Measurements from ENCODE around the gene GABRG1. TPM values are rescaled to one million over a fixed set of nuclear protein-coding genes. Genes with fewer than 3 reads are reported as not detected.

GABRG1 gene
- not detected in 5 replicates for total RNA-seq (2022; extraction: Qiagen RNA extraction; ENCODE audit: low read depth)

GRCh38 chr4:46123913-46124755 lies at the start of gene GABRG1:
GABRG1 (minus strand) TSS chr4:46124054; CDS start chr4:46123913, 141 bp downstream.

Data from A549 treated with ZK216348 at 1 μM for 4 hours (cell line).